Endometrium (tissue), 2 donors: Measurements from ENCODE around the gene CEMIP2.

ENCODE experiments used
- FAIRE-seq: peaks from 2 replicates; lab custom pipeline; 2012; peaks lifted over from hg19 to GRCh38; lab: Jason Lieb, UNC
- donor health status: control.
- donor health status: control.

CEMIP2 gene

GRCh38 chr9:71748280-71748743 is 20.0 kb downstream of the CEMIP2 start:
- no peak for FAIRE-seq

DNA sequence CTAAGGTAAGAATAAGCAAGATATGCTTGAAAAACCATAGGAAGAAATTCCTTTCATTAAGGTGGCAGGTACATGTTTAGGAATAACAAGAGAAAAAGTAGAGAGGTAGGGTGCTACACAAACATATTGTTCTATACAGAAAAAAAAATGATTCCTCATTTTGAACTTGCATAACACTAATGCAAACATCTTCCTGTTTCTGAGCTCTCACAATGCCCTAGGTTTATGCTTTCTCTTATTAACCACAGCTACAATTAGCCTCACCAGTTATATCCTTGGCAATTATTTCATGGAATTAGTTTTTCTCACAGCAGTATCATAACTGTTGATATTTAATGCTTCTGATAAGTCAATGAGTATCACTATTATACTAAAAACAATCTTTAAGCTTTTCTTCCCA is 20.7 kb downstream of the CEMIP2 start:
- FAIRE-seq: no peak

DNA sequence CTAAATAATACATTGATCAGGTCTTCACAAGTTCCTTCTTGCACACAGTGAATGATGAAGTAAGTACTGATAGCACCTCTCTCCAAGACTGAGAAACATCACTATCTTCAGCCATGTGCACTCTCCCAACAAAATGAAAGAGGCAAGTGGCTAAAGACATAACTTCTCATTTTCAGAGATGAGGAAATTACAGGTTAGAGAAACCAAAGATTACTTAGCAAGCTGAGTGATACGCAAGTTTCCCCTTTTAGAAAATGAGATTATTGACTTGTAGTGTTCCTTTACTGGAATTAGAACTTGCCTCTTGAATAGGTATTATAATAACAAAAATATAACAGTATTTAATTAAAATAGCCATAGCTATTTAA is 21.6 kb downstream of the CEMIP2 start:
- no peak for FAIRE-seq

GRCh38 chr9:71746023-71746757 is 22.1 kb downstream of the CEMIP2 start:
- no peak for FAIRE-seq

DNA sequence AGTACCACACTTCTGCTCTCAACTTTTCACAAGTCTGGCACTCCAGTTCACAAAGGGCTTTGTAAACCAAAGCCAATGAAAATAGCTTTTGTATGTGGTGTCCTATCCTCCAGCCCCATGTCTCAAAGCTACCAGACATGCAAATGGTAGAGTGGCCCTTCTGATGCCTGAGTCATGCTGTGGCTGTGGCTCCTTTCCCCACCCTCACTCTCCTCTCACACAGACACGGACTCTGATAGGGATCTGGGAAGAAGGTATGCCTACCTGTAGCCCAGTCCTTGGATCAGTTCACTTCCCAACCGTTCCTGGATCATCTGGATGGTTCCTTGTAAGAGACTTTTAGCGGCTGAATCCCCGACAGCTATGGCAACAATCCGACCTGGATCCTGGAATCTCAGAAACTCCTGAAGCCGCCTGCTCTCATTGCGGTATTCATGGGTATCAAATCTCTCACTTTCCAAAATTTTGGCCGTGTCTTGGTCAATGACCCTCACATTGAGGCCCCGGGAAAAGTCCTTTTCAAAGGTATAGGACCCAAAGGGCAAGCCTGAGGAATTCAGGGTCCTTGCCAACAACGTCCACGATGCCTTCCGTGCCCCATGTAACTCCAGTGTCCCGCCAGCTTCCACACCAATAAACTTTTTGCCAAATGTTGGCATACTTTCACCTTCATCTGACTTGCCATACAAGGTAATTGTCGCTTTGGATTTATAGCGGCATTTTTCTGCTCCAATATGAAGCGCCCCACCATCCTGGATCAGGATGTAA is 23.4 kb downstream of the CEMIP2 start:
- FAIRE-seq: no peak

DNA sequence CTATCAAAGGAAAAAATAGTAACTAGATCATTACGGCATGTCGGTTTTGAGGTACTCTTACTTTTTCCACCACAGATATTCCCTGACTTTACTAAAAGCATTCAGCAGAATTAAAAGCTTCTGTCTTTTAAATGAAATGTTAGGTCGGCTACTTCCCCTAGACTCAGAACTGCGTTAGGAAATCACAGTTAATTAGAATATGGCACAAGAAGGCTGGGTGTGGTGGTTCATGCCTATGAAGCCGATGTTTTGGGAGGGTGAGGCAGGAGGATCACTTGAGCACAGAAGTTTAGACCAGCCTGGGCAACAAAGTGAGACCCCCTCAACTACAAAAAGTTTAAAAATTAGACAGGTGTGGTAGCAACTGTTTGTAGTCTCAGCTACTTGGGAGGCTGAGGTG is 24.4 kb downstream of the CEMIP2 start:
- FAIRE-seq: no peak

- no peak for FAIRE-seq
These were observed 25.1 kb downstream of the CEMIP2 start for GRCh38 chr9:71743217-71743705.

GRCh38 chr9:71742703-71743102 is 25.6 kb downstream of the CEMIP2 start:
- no peak for FAIRE-seq

DNA sequence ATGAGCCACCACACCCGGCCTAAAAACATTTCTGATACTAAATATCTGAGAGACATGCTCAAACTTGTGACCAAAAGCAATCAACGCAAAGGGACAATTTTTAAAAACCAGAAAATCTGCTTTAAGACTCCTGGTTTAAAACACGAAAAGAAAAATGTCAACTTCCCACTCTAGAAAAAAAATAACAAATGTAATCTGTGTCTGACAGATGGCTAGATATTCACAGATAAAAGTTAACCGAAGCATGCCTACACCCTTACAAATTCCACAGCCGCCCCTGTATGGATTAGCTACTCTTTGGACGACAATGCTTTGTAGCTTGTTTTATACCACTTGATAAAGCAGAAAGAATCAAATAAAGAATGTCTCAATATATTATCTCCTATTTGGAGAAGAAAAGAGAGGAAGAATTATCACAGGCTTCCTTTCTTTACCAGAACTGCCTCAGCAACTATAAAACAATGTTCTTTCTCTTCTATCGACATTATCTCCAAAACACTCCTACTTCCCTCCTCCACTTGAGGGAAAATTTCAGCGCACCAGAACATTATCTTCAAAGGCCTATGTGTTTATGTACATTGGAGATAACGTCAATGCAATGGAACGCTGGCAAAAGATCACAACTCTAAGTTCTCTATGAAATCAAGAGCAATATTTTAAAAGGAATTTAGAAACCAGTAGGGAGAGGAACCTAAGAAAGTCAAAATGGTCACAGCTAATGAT is 26.2 kb downstream of the CEMIP2 start:
- FAIRE-seq: no peak

GRCh38 chr9:71740199-71740598 is 28.1 kb downstream of the CEMIP2 start:
- no peak for FAIRE-seq

DNA sequence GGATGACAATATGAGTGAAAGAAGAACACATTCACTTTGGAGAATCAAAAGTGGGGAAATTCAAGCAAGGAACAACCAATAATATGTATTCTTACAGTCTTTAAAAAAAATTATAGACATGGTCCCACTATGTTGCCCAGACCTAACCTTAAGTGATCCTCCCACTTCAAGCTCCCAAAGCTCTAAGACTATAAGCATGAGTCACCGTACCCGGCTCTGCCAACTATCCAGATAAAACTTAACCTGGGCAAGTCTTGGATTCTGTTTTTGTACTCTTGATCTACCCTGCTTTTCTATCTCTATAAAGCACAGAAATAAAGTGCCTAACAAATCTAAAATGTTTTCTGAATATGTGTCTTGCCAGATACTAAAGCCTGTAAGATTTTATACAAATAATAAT is 30.9 kb downstream of the CEMIP2 start:
- FAIRE-seq: no peak

- no peak for FAIRE-seq
These were observed 32.1 kb downstream of the CEMIP2 start for GRCh38 chr9:71736236-71736635.

DNA sequence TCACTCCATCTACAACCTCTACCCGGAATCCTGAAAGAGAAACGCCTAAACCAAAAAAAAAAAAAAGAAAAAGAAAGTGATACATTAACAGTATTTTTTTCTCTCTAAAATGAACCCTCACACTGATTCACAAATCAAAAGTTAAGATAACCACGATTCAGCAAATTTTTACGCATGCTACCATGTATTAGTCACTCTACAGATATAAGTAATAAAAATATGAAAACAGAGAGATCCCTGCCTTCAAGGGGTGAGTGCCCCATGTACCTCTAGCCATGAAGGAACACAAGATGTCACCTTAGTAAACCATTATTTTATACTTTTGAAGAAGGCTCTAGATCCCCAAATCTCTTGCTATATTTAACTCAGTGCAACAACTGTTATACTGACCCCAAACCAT is 33.4 kb downstream of the CEMIP2 start:
- FAIRE-seq: no peak

DNA sequence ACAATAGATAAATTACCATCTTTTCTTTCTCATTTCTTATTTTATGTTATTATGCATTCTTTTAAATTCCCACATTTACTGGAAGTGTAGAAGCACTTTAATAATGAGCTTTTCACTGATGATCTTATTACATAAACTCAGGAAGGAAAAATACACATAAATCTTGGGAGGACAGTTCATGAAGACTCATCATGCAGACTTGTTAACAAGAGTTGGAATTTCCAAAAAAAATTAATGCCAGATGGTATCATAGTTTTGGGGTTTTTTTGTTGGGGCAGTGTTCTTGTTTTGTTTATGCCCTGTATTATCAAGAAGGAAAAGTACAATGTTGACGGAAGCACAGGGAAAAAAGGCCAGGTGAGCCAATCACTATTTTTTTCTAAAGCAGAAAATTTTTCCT is 35.1 kb downstream of the CEMIP2 start:
- FAIRE-seq: peak; percentile 31

GRCh38 chr9:71729816-71730526 is 38.3 kb downstream of the CEMIP2 start:
- no peak for FAIRE-seq

GRCh38 chr9:71726723-71727122 is 41.6 kb downstream of the CEMIP2 start:
- no peak for FAIRE-seq

GRCh38 chr9:71725590-71726338 is 42.5 kb downstream of the CEMIP2 start:
- FAIRE-seq: no peak

DNA sequence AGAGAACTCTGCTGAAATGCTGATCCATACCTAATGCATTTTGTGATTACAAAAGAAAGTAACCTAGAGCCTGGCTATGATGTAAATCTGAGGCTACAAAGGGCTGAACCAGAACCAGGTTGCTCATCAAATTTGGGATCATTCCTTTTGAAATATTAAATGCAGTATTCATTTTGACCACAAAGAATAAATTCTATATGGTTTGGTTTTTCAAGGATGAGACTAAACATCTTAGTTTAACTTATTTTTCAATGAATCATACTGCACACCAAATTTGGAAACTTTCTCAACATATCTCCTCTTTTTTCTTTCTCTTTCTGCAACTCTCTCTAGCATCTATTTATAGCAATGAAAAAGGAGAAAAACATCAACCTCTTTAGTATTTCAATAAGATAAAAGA is 46.5 kb downstream of the CEMIP2 start:
- no peak for FAIRE-seq

- FAIRE-seq: no peak
These were observed 48.8 kb downstream of the CEMIP2 start for GRCh38 chr9:71719562-71719961.

DNA sequence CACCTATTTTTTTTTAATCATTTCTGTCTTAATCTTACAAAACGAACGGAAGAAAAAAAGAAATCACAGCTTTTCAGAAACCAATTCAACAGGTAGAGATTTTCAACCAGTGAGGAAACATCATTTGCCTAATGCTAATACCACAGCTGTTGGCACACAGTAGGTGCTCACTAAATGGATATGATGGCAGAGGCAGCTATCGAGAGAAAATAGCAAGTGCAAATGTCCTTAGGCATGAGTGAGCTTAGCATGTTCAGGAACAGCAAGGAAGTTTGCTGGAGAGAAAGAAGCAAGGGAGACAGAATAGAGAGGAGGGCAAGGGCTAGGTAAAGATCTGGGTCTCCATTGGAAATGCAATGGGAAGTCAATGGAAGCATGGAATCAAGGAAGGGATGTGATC is 49.2 kb downstream of the CEMIP2 start:
- no peak for FAIRE-seq

GRCh38 chr9:71716138-71716909 is 52.0 kb downstream of the CEMIP2 start:
- peak; percentile 73 for FAIRE-seq
